ENCODE measurements around the gene SMOC2. TPM values are rescaled to one million over a fixed set of nuclear protein-coding genes. Genes with fewer than 3 reads are reported as not detected.

SMOC2 gene
- total RNA-seq, 2 donors from 2014 or later: 17.8 to 167 TPM

DNA sequence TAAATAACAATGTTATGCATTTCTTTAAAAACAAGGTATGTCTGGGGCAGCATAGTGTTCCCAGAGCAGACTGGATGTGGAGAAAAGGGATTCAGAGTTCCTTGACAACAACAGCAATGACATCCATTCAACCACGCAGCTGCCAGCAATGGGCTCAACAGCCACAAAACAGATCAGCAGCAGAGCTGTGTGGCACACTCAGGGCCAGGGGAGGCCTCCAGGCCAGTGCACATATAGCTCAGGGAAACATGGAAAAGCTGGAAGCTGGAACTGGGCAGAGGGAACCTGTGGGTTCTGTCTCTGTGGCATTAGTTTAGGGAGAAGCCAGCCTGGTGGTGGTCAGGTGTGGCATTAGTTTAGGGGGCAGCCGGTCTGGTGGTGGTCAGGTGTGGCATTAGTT lies 148.3 kb downstream of the SMOC2 start:
- H3K9me3 ChIP-seq: no peaks in the 10 kb centered on the region
- intact Hi-C loops (cut with DNase I): no loop called here
- no peaks in the 10 kb centered on the region for H3K27me3 ChIP-seq (replicated peaks; ENCODE audit: insufficient read depth)
- TF ChIP-seq POLR2A (IDR thresholded peaks at IDR 0.05): no peak
- TF ChIP-seq, protein P1, sequence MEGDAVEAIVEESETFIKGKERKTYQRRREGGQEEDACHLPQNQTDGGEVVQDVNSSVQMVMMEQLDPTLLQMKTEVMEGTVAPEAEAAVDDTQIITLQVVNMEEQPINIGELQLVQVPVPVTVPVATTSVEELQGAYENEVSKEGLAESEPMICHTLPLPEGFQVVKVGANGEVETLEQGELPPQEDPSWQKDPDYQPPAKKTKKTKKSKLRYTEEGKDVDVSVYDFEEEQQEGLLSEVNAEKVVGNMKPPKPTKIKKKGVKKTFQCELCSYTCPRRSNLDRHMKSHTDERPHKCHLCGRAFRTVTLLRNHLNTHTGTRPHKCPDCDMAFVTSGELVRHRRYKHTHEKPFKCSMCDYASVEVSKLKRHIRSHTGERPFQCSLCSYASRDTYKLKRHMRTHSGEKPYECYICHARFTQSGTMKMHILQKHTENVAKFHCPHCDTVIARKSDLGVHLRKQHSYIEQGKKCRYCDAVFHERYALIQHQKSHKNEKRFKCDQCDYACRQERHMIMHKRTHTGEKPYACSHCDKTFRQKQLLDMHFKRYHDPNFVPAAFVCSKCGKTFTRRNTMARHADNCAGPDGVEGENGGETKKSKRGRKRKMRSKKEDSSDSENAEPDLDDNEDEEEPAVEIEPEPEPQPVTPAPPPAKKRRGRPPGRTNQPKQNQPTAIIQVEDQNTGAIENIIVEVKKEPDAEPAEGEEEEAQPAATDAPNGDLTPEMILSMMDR (IDR thresholded peaks at IDR 0.05): no peak
- no peak for TF ChIP-seq POLR2AphosphoS5 (IDR thresholded peaks at IDR 0.05)
- H3K4me1 ChIP-seq (replicated peaks): no peaks in the 10 kb centered on the region
- WGBS: 87% methylated on average over 2 of the region's 2 CpGs
- no peak for DNase-seq (ENCODE audit: low spot score)
- no peak overlapping the region for H3K4me3 ChIP-seq
- H3K36me3 ChIP-seq: no peaks in the 10 kb centered on the region
- H3K27ac ChIP-seq: no peak overlapping the region

DNA sequence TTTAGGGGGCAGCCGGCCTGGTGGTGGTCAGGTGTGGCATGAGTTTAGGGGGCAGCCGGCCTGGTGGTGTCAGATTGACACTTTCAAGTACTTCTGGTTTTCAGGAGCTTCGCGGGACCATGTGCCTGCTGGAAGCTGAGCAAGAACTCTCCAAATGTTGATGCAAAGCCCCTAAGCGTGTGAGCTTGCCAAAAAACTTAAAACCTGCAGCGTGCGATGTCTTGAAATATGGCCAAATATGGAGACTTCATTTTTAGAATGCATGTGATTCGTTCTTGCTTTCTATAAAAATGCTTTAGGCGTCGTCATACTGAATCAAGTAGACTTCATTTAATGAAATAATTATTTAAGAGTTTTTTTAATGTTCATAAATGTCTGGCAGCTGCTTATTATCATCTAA lies 149.4 kb downstream of the SMOC2 start:
- Histone ChIP-seq H3K9me3 (no peaks in the 10 kb centered on the region), H3K27me3 (replicated peaks; ENCODE audit: insufficient read depth) (no peaks in the 10 kb centered on the region), H3K27ac (no peak overlapping the region), H3K36me3 (no peaks in the 10 kb centered on the region), H3K4me3 (no peak overlapping the region), H3K4me1 (replicated peaks) (no peaks in the 10 kb centered on the region)
- DNase-seq (ENCODE audit: low spot score): no peak
- TF ChIP-seq, protein P1 (IDR thresholded peaks at IDR 0.05): no peak
- TF ChIP-seq POLR2A (IDR thresholded peaks at IDR 0.05) (no peak), POLR2AphosphoS5 (IDR thresholded peaks at IDR 0.05) (no peak)
- 54% methylated on average over 10 of the region's 10 CpGs for WGBS
- intact Hi-C loops (cut with DNase I): no loop called here

DNA sequence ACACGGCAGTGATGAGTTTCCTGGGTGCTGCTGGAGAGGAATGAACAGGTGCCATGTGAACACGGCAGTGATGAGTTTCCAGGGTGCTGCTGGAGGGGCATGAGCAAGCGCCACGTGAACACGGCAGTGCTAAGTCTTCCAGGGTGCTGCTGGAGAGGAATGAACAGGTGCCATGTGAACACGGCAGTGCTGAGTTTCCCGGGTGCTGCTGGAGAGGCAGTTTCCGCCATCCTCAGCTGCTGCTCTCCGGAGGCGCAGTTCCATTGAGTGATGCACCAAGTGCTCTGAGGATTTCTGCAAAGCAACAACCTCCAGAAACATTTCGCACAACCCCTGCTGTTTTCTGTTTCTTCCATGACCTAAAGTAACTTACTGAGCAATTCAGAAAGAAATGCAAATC lies 155.4 kb downstream of the SMOC2 start:
- no peak for TF ChIP-seq POLR2A (IDR thresholded peaks at IDR 0.05)
- TF ChIP-seq, protein P1 (IDR thresholded peaks at IDR 0.05): no peak
- TF ChIP-seq POLR2AphosphoS5 (IDR thresholded peaks at IDR 0.05): no peak
- Histone ChIP-seq H3K9me3 (no peaks in the 10 kb centered on the region), H3K27me3 (replicated peaks; ENCODE audit: insufficient read depth) (no peaks in the 10 kb centered on the region), H3K4me1 (replicated peaks) (no peaks in the 10 kb centered on the region), H3K36me3 (no peaks in the 10 kb centered on the region), H3K27ac (no peak overlapping the region), H3K4me3 (no peak overlapping the region)
- no peak for DNase-seq (ENCODE audit: low spot score)
- WGBS: 74% methylated on average over 11 of the region's 11 CpGs
- intact Hi-C loops (cut with DNase I): no loop called here

DNA sequence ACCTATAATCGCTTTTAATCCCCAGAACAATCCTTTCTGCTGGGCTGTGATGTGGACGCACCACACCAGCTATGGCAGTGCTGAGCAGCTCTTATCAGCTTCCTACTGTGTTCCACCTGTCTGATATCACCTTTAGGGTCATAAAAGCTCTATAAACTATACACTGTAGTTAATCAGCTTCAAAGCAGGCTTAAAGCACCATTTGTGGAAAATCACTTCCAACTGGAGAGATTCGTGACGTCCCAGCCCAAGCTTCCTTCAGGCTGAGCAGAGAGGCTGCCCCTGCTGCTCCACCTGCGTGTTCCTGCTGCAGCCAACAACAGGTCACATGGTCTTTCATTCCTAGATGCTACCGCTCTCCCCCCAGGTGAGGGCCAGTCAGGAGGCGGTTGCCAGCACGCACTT lies 156.5 kb downstream of the SMOC2 start:
- Histone ChIP-seq H3K27ac (no peak overlapping the region), H3K27me3 (replicated peaks; ENCODE audit: insufficient read depth) (no peaks in the 10 kb centered on the region), H3K4me1 (replicated peaks) (no peaks in the 10 kb centered on the region), H3K36me3 (no peaks in the 10 kb centered on the region), H3K9me3 (no peaks in the 10 kb centered on the region), H3K4me3 (no peak overlapping the region)
- intact Hi-C loops (cut with DNase I): no loop called here
- TF ChIP-seq POLR2A (IDR thresholded peaks at IDR 0.05) (no peak), POLR2AphosphoS5 (IDR thresholded peaks at IDR 0.05) (no peak)
- TF ChIP-seq, protein P1 (IDR thresholded peaks at IDR 0.05): no peak
- DNase-seq (ENCODE audit: low spot score): no peak
- WGBS: 86% methylated on average over 8 of the region's 8 CpGs

DNA sequence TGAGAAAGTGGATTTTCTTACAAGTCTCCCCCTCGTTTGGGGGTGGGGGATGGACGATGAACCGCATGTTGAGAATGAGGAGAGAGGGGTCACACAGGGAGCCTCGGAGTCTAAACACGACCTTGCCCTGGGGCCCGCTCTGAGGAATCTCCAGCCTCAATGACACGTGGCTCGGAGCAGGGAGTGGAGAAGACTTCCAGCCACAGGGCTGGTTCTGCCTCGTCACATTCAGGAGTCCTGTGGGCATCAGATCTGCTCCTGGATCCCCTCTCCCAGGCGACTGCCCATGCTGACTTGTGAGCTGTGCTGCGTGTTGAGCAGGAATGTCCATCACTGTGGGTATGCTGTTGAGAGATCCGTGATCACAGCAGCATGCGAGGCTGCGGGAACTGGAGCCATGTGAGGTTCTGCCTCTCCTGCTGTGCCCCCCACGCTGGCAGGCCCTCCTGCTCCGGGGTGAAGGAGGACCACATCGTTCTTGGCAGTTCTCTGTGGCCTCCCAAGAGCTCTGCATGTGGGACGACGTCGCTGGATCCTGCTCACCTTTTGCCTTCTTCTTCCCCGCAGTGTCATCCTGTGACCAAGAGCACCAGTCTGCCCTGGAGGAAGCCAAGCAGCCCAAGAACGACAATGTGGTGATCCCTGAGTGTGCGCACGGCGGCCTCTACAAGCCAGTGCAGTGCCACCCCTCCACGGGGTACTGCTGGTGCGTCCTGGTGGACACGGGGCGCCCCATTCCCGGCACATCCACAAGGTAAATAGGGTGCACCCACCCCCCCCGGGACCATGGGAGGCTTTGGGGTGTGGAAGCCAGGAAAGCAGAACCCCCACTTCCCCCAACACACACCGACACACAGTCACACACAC lies 157.5 kb downstream of the SMOC2 start:
- DNase-seq (ENCODE audit: low spot score): no peak
- intact Hi-C loops (cut with DNase I): no loop called here
- no peaks in the 10 kb centered on the region for H3K36me3 ChIP-seq
- WGBS: 89% methylated on average over 29 of the region's 32 CpGs
- H3K27me3 ChIP-seq (replicated peaks; ENCODE audit: insufficient read depth): no peaks in the 10 kb centered on the region
- TF ChIP-seq POLR2AphosphoS5 (IDR thresholded peaks at IDR 0.05) (no peak), POLR2A (IDR thresholded peaks at IDR 0.05) (no peak)
- TF ChIP-seq, protein P1 (IDR thresholded peaks at IDR 0.05): no peak
- H3K4me1 ChIP-seq (replicated peaks): no peaks in the 10 kb centered on the region
- H3K4me3 ChIP-seq: no peak overlapping the region
- H3K27ac ChIP-seq: no peak overlapping the region
- no peaks in the 10 kb centered on the region for H3K9me3 ChIP-seq

Data from prostate gland (tissue), 2 donors.